HG03159 (cell line): ENCODE measurements around the gene BTRC.
"Not testable (repeated sequence)": the region's sequence is repeated elsewhere in the genome, so short reads cannot be mapped to it uniquely, and the experiment has no call there.

Experiments used
- ATAC-seq: cut with Tn5 transposase; IDR thresholded peaks from one replicate; pipeline ENCODE4 v1.9.1; 2021; ENCODE audit warnings: mild to moderate bottlenecking, moderate library complexity; ENCODE audit not compliant: unreplicated experiment

Gene BTRC

DNA sequence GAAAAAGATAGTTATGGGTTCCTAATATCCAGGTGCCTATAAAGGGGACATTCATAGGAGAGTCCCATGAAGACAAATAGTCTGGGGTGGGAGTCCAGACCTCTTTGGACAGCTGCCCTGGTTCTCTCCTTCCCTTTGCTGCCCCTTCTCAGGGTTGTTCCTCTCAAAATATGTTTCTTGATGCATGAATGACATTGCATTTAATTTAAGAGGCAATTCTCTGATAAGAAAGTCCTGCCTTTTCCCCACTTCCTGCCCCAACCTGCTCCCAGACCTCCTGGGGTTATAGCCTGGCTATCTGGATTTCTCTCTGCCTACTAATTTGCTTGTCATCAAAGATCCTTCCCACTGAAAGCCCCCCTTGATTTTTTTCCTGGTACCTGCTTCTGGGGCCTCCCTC is 12.5 kb upstream of the BTRC start:
- ATAC-seq, result no peak

DNA sequence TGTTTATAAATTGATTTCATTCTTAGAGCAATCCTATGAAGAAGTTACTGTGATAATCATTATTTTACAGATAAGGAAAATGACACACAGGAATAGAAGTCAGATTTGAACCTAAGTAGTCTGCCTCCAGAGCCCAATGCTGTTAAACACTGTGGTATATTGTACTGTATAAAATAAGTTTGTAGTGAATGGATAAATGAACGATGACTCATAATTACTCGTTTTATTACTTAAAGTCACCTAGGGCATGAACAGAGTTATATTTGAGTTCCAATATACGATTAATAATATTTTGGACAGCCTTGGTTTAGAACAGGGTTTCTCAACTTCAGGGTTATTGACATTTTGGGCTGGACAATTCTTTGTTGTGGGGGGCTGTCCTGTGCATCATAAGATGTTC is 7.8 kb upstream of the BTRC start:
- no peak for ATAC-seq

DNA sequence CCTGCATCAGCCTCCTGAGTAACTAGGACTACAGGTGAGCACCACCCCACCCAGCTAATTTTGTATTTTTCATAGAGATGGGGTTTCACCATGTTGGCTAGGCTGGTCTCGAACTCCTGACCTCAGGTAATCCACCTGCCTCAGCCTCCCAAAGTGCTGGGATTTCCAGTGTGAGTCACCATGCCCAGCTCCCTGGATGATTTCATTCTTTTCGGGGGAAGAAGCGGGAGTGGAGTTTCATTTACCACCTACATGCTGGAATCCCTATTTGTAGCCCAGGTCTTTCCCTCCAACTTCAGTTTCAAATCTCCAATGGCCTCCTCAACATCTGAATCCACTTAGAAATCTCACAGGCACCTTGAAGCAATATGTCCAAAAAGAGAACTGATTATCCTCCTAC is 2.9 kb upstream of the BTRC start:
- ATAC-seq, result no peak

DNA sequence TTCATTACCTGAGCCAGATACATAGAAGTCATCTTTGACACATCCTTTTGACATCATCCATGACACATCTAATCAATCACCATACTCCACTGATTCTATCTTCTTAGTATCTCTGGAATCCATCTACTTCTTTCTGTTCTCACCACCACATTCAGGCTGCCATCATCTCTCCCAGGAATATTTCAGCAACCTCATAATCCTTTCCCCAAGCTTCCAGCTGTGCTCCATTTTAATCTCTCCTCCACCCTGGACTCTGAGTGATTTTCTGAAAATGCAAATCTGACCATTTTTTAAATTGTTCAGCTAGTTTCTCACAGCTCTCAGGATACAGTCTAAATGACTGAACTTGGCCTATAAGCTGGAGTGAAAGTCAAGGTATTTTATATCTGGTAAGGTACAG is 2.5 kb upstream of the BTRC start:
- no peak for ATAC-seq

DNA sequence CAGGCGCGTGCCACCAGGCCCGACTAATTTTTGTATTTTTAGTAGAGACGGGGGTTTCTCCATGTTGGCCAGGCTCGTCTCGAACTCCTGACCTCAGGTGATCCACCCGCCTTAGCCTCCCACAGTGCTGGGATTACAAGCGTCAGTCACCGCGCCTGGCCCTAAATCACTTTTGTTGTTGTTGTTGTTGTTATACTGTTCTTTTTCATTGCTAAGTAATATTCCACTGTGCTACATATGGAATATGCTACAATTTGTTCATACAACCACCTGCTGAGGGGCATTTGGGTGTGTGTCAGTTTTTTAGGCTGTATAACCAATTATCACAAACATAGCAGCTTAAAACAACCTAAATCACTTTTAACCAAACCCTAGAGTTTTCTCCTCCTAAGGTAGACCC is 1.1 kb upstream of the BTRC start:
- not testable (repeated sequence) for ATAC-seq

DNA sequence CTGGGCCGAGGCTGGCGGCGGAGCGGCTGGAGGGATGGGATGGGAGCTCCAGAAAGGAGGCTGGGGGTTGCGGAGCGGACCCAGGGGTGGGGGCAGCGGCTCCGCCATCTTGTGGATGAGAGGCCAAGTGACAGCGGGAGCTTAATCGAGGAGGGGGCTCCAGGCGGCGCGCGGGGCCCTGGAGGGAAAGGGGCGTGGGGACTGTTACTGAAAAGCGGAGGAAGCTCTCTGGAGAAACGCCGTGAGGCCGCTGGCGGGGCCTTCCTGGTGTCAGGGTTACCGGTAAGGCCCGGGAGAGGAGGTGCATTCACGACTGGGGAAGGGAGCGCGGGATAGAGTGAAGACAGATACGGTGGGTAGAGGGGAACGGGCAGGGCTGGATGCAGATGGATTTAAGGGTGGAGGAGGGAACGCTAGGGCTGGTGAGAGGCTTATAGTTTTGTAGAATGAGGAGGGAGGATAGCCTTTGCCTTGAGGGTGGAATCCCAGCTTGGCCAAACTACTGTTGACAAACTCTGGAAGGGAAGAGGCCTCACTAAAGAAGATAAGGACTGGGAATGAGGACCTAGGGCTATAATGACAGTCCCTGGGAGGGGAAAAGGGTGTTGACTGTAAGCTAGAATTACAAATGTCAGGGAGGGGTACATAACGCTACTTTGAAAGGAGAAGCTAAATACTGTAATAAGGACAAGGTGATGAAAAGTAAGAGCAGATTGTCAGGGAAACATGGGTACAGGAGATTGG is 535 bp downstream of the BTRC start:
- peak; percentile 27 for ATAC-seq

DNA sequence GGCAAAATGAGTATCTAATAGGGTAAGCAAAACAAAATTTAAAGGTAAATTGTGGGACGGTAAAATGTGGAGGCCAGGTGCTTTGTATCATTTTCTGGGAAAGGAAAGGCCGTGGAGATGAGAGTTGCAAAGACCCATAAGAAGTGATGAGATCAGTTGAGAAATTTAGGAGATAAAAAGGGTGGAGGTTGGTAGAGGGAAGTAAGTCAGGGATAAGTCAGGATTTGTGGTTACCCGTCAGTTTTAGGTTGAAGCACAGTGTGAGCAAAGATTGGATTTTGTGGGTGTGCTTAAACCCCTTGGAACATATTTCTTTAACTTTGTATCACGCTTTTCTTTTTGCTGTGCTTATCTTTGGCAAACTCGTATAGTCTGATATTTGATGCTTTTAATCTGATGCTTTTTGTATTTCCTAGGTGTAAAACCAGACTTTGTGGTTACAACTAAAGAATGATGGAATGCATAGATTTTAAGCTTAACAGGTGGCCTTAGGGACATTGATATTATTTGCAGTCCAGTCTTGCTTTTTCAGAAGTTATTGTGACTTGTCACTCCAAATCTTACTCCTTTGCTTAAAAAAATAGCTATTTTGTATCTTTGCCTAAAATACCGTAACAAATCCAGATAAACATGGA is 1.2 kb downstream of the BTRC start:
- no peak for ATAC-seq

DNA sequence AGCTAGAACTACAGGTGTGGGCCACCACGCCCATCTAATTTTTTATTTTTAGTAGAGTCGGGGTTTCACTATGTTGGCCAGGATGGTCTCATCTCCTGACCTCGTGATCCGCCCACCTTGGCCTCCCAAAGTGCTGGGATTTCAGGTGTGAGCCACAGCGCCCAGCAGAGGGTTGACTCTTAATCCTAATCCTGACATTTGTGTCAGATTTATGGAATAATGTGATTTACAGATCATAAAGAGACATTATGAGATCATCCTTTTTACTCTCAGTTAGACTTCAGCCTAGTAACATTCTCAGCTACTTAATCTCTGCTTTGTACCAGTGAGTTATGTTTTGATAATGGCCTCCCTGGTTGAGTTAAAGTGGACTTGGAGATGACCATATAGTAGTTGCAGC is 2.2 kb downstream of the BTRC start:
- no peak for ATAC-seq

DNA sequence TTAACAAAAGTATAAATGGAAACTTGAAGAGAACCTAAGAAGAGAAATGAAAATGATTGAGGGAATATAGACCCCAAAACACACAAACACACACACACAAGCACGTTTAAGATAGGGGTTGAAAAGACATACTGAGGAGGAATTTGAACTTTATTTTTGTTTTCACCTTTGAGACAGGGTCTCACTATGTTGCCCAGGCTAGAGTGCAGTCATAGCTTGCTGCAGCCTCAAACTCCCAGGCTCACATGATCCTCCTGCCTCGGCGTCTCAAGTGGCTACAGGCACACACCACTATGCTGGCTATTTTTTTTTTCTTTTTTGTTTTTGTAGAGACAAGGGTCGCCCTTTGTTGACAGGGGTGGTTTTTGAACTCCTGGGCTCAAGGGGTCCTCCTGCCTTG is 4.0 kb downstream of the BTRC start:
- ATAC-seq, result no peak

DNA sequence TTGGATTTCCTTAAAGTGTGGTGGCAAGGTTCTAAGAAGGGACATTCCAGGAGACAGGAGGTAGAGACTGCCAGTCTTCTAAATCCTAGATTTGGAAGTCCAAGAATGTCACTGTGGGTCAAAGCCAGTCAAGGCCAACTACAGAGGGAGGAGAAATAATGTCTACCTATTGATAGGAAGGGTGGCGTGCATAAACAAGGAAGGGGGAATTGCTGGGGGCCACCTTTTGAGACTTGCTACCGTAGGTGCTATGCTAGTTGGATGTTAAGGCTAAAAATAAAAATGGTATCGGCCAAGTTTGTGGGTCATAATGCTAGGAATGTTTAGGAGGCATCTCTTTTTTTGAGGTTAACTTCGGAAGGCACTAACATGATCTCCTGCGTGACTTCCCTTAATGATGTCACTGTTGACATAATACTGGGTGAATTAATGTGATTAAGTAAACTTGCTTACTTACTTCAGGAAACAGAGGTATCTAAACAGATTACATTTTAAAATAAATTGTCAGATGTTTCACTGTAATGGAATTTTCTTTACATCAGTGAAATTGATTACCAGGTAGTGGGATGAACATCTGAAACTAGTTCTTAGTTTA is 4.8 kb downstream of the BTRC start:
- no peak for ATAC-seq

DNA sequence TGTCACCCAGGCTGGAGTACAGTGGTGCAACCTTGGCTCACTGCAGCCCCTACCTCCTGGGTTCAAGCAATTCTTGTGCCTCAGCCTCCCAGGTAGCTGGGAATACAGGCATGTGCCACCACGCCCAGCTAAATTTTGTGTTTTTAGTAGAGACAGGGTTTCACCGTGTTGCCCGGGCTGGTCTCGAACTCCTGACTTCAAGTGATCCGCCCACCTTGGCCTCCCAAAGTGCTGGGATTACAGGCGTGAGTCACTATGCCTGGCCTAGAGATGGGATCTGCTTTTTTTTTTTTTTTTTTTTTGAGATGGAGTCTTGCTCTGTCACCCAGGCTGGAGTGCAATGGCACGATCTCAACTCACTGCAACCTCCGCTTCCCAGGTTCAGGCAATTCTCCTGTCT is 6.1 kb downstream of the BTRC start:
- ATAC-seq, result not testable (repeated sequence)

DNA sequence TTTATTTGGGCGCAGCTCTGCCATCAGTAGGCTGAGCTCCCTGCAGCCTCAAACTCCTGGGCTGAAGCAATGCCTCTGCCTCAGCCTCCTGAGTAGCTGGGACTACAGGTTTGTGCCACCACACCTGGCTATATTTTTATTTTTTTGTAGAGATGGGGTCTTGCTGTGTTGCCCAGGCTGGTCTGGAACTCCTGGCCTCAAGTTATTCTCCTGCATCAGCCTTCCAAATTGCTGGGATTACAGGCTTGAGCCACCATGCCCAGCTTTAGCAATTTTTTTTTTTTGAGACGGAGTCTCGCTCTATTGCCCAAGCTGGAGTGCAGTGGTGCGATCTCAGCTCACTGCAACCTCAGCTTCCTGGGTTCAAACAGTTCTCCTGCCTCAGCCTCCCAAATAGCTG is 6.9 kb downstream of the BTRC start:
- not testable (repeated sequence) for ATAC-seq

DNA sequence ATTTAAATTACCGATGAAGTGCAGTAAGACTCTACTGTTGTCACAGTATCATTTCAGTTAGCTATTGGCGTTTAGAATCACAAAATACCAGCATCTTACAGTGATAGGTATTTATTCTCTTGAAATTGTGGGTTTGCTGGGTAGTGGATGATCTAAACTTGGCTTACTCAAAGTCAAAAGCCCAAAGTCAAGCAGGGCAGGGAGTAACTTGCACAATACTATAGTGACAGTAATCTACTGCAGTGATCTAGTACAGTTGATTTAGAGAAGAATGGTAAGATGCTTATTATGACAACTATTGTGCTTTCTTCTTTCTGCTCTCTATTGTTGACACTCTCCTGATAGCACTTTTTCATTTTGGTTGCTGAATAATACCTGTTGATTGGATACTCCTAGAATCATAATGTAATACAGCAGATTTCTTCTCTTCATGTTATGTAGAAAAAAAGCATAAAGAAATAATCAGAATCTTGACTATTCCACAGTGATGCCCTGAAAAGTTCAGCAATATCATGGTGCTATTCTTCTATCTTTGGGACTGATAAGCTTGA is 10.0 kb downstream of the BTRC start:
- no peak for ATAC-seq

DNA sequence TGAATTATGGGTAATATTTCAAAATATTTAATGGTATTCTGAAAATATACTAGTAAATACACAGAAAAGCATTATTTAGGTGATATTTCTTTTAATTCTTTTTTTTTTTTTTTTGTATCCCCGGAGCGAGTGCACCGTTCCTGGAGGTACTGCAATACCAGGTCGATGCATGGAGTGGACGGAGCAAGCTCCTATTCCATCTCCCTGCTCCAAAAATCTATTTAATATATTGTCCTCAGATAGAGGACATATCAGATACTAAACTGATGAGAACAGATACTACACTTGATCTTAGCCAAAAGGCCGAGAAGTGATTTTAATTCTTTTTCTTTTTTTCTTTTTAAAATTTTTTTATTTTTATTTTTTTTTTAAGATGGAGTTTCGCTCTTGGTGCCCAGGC is 10.8 kb downstream of the BTRC start:
- no peak for ATAC-seq

DNA sequence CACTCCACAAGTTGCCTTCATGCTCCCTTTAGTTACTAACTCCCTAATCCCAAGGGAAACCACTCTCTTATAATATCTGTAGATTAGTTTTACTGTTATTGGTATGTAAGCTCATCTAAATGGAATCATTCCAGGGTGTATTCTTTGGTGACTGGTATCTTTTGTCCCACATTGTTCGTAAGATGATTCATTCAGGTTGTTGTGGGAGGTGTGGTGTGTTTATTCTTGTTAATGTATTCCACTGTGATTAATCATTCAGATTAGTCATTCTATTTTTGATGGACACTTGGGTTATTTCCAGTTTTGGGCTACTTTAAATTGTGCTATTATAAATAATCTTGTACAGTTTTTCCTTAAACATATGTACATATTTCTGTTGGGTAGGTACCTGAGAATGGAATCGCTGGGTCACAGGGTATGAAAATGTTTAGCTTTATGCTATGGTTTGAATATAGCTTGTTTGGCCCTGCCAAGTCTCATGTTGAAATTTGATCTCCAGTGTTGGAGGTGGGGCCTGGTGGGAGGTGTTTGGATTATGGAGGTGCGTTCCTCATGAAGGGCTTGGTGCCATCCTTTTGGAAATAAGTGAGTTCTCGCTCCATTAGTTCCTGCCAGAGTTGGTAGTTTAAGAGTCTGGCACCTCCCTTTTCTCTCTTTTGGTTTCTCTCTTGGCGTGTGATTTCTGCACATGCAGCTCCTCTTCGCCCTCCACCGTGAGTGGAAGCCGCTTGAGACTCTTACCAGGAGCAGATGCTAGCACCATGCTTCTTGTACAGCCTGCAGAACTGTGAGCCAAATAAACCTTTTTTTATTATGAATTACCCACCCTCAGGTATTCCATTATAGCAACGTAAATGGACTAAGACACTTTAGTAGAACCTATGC is 13.8 kb downstream of the BTRC start:
- no peak for ATAC-seq

DNA sequence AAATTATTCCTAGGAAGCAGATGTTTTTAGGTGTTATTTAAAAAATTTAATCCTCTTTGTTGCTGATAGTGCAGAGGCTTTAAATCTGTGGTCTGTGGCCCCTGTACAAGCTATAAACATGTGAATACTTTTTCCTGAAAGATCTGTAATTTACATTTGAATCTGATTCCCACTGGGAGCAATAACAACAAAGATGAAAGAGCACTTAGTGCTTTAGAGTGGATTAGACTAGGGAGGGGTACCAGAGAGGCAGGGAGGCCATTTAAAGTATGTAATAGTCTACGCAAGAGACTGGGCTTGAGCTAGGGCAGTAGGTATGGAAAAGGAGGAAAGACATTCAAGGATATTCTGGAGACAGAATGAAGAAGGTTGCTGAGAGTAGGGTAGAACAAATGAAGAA is 19.1 kb downstream of the BTRC start:
- no peak for ATAC-seq

DNA sequence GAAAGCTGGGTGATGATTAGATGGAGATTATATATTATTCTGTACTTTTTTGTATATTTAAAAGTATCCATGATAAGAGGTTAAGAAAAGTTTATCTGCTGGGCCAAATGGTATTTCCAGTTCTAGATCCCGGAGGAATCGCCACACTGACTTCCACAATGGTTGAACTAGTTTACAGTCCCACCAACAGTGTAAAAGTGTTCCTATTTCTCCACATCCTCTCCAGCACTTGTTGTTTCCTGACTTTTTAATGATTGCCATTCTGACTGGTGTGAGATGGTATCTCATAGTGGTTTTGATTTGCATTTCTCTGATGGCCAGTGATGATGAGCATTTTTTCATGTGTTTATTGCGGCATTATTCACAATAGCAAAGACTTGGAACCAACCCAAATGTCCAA is 20.0 kb downstream of the BTRC start:
- ATAC-seq, result not testable (repeated sequence)

DNA sequence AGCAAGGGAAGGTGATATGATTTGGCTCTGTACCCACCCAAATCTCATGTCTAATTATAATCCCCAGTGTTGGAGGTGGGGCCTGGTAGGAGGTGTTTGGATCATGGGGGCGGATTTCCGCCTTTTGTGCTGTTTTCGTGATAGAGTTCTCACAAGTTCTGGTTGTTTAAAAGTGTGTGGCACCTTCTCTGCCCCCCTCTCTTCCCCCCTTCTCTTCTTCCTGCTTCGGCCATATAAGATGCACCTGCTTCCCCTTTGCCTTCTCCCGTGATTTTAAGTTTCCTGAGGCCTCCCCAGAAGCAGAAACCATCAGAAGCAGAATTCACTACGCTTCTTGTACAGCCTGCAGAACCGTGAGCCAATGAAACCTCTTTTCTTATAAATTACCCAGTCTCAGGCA is 21.1 kb downstream of the BTRC start:
- ATAC-seq, result no peak

DNA sequence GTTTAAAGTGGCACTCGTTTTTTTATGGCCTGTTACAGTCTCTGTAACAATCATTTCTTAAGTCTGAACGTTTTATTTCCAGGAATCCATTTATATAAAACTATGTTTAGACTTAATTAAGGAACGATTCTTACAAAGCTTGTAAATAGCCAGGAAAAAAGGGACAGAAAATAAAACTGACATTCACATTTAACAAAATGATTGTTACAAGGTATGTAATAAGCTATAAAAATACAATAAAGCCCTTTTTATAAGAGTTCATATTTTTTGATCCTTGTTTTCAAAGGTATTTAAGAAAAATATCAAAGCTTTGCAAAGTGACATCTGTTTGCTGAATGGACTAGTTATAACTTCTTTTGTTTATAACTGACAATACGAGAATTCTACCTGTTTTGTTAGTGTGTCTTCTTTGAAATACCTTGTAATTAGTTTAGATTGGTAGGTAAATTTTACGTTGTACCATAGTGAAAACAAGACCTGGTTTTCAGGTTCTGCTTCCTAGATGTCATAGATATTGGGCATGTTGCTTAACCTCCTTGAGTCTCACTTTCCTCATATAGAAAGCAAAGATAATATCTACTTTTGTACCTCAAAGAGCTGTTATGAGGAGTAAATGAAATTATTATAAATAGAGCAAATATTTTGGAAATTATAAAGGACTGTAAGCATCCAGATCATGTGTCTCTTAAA is 25.8 kb downstream of the BTRC start:
- ATAC-seq, result no peak

DNA sequence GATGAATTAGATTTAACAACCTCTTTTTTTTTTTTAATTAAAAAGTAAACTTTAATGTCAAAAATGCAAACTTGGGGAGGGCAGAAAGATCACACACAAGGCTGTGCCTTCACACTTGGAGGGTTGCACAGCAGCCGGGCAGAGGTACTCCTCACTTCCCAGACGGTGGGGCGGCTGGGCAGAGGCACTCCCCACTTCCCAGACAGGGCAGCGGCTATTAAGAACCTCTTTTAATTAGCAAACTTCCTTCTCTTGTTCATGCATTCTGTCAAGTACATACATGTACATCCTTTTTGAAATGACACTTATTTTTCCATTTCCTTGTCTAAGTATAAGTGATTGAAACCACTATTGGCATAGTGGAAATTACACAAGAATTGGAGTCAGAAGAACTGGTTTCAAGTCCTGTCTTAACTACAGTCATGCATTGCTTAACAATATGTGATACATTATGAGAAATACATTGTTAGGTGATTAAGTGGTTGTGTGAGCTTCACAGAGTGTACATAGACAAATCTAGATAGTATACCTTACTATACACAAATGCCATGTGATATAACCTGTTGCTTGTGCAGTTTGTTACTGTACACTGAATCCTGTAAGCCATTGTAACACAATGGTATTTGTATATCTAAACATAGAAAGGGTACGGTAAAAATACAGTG is 26.5 kb downstream of the BTRC start:
- ATAC-seq, result no peak
